Measurements from ENCODE around the gene SFTA2. TPM values are rescaled to one million over a fixed set of nuclear protein-coding genes. Genes with fewer than 3 reads are reported as not detected.

The SFTA2 gene
- total and polyA plus RNA-seq, 2 of the 8 experiments (the other 6 are each of a cell fraction or from before 2014, with no cell fraction given), result not detected

DNA sequence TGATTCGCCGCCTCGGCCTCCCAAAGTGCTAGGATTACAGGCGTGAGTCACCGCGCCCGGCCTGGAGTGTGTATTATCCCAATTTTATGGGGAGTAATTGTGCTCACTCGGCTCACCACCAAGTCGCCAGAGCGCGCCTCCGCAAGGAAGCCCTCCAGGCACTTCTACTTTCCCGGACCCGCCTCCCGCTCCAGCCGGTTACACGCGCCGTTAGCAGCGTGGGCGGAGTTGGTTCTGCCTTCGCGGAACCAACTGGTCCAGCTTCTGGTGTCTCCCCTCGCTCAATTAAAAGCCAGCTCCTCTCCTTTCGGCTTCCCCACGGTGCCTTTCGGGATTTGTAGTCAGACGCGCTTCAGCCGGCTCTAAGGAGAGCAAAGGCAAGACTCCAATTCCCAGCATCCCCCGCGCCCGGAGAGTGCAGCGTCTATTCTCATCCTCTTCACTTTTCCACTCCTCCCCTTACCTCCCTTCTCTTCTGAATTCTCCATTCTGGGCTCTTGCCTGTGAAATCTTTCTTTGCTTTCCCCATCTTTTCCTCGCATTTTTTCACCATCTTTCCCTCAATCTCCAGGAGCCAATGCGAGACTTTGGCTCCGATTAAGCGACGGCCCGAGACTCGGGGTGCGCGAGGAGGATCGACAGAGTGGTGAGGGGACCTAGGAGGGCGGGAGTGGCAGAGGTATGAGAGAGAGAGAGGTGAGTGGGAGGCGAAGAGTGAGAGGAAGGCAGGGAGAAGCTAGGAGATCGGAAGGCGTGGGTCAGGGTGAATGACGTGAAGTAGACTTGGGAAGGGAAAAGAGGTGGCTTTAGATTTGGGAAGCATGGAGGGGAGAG, 24.0 kb downstream of the SFTA2 start, which contains the start of gene GTF2H4 (continued):
- TF ChIP-seq, protein P1, sequence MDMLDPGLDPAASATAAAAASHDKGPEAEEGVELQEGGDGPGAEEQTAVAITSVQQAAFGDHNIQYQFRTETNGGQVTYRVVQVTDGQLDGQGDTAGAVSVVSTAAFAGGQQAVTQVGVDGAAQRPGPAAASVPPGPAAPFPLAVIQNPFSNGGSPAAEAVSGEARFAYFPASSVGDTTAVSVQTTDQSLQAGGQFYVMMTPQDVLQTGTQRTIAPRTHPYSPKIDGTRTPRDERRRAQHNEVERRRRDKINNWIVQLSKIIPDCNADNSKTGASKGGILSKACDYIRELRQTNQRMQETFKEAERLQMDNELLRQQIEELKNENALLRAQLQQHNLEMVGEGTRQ (IDR thresholded peaks at IDR 0.05; ENCODE audit: low read length), result no peak
- TF ChIP-seq SIN3A (conservative IDR thresholded peaks at IDR 0.05 in 1 of 2, IDR thresholded peaks at IDR 0.05 in 1 of 2; ENCODE audit: low read depth in 1 of 2, low read length in 2 of 2) (peak in 1 of 2 experiments; percentile 84; a peak in 1 of 4 replicates), BACH1 (IDR thresholded peaks at IDR 0.05; ENCODE audit: low read length) (peak; percentile 13; the same call in 1 of the 2 replicates), RAD21 (IDR thresholded peaks at IDR 0.05 in 1 of 2, conservative IDR thresholded peaks at IDR 0.05 in 1 of 2; ENCODE audit: low read depth in 2 of 2, low read length in 2 of 2) (no peak), NANOG (IDR thresholded peaks at IDR 0.05; ENCODE audit: insufficient read depth, low read depth, low read length, poor library complexity, severe bottlenecking) (peak; percentile 3), JUN (IDR thresholded peaks at IDR 0.05; ENCODE audit: low read depth, low read length) (no peak), TAF7 (optimal IDR thresholded peaks at IDR 0.05; ENCODE audit: borderline replicate concordance, low read depth, low read length) (peak; percentile 16), SIRT6 (IDR thresholded peaks at IDR 0.05; ENCODE audit: low read length) (no peak), EZH2 (IDR thresholded peaks at IDR 0.05; ENCODE audit: low read depth, low read length, severe bottlenecking) (no peak), MAFK (IDR thresholded peaks at IDR 0.05; ENCODE audit: low read depth, low read length) (no peak), RNF2 (IDR thresholded peaks at IDR 0.05; ENCODE audit: borderline replicate concordance, low read depth, low read length, missing control alignments, poor library complexity, severe bottlenecking) (no peak), KDM5A (IDR thresholded peaks at IDR 0.05; ENCODE audit: low read length) (peak; percentile 62; the same call in 1 of the 2 replicates), GABPA (IDR thresholded peaks at IDR 0.05; ENCODE audit: borderline replicate concordance, insufficient read depth, low read length) (peak; percentile 49; the same call in 1 of the 2 replicates), HDAC6 (IDR thresholded peaks at IDR 0.05; ENCODE audit: low read depth, low read length) (no peak), POLR2A (IDR thresholded peaks at IDR 0.05; ENCODE audit: control extremely low read depth in 1 of 2, low read depth in 2 of 2, low read length in 2 of 2) (peak in 1 of 2 experiments; percentile 63; a peak in 2 of 3 replicates), NRF1 (IDR thresholded peaks at IDR 0.05; ENCODE audit: low read depth, low read length) (no peak), CTBP2 (IDR thresholded peaks at IDR 0.05; ENCODE audit: borderline replicate concordance, insufficient read depth, insufficient read length, low read length) (no peak), PHF8 (conservative IDR thresholded peaks at IDR 0.05; ENCODE audit: low read depth, low read length) (0 out of 2 replicates have a peak, but pooled peaks have one; percentile 11)
- TF ChIP-seq, protein P2, sequence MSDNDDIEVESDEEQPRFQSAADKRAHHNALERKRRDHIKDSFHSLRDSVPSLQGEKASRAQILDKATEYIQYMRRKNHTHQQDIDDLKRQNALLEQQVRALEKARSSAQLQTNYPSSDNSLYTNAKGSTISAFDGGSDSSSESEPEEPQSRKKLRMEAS (IDR thresholded peaks at IDR 0.05), result peak; percentile 81
- TF ChIP-seq, protein P3, sequence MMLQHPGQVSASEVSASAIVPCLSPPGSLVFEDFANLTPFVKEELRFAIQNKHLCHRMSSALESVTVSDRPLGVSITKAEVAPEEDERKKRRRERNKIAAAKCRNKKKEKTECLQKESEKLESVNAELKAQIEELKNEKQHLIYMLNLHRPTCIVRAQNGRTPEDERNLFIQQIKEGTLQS (IDR thresholded peaks at IDR 0.05; ENCODE audit: insufficient read depth, low read depth, low read length), result no peak
